ENCODE data around the gene SHROOM3.
A peak's percentile ranks its signal among the peaks of the same experiment; 100 is the strongest.

The SHROOM3 gene

DNA sequence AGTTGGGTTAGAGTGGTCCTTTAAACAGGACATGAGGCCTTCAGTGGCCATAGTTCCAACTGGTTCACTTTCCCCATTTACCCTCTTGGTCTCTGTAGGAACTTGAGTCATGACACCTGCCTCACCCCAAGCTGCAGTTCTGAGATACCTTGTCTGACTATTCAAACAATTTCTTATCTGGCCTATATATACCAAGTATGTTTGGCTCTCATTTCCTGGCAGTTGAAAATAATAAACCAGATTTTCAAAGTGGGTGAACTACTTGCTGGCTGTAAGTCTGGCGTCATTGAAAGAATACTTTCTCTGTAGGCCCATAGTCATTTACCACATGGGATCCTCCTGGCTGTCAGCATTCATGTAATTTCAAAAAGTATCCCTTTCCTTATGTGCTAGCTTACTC is 228.8 kb downstream of the SHROOM3 start:
- DNase-seq (ENCODE audit: low read depth): no peak

DNA sequence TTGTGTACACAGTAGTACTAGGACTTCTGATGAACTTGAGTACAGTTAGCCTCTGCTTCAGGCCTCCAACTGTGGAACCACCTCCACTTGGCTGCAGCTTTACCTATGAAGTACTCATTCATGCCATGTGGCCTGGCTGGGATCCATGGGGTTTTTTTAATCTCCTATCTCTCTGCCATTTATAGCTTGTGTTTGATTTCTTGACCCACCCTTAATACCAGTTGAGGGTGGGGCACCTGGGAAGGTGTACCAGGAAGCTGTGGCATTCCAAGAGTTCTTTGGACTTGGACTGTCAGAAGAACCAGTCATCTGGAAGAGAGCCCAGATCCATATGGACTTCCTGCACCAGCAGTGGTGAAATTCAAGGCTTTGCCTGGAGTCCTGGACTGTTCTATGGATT is 230.1 kb downstream of the SHROOM3 start:
- DNase-seq (ENCODE audit: low read depth): no peak

DNA sequence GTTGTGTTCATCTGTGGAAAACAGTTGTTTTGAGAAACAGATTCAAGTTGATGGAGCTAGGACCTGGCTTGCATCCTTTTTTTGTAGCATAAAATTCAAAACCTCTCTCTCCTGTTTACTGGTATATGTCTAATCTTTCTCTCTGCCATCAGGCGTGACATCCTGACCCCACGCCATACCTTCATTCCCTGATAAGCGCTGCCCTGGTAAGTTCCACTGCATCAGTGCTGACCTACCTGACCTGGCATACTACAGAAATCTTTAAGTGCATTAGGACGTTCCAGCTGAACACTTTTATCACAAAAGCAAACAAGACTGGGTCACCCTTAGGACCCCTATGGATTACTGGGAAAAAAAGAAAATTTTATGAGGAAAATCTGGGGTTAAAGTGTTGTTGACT is 230.7 kb downstream of the SHROOM3 start:
- DNase-seq (ENCODE audit: low read depth): no peak

DNA sequence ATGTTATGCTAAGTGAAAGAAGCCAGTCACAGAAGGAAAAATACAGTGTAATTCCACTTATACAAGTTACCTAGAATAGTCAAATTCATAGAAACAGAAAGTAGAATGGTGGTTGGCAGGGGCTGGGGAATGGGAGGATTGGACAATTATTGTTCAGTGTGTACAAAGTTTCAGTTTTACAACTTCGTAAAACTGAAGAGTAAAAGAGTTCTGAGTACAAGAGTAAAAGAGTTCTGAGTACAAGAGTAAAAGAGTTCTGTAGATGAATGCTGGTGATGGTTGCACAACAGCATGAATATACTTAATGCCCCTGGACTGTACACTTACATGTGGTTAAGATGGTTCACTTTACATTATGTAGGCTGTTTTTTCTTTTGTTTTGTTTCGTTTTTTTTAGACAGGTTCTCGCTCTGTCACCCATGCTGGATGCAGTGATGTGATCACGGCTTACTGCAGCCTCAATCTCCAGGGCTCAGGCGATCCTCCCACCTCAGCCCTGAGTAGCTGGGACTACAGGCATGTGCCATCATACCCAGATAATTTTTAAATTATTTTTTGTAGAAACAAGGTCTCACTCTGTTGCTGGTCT is 232.0 kb downstream of the SHROOM3 start:
- DNase-seq (ENCODE audit: low read depth): no peak

DNA sequence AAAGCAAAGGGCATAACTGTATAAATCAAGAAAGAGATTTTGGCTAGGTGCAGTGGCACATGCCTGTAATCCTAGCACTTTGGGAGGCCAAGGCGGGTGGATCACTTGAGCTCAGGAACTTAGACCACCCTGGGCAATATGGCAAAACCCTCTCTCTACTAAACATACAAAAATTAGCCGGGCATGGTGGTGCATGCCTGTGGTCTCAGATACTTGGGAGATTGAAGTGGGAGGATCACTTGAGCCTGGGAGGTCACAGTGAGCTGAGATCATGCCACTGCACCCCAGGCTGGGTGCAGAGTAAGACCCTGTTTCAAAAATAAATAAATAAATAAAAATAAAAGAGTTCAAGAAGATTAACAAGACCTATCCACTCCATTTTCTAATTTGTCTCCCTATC is 235.6 kb downstream of the SHROOM3 start:
- no peak for DNase-seq (ENCODE audit: low read depth)

DNA sequence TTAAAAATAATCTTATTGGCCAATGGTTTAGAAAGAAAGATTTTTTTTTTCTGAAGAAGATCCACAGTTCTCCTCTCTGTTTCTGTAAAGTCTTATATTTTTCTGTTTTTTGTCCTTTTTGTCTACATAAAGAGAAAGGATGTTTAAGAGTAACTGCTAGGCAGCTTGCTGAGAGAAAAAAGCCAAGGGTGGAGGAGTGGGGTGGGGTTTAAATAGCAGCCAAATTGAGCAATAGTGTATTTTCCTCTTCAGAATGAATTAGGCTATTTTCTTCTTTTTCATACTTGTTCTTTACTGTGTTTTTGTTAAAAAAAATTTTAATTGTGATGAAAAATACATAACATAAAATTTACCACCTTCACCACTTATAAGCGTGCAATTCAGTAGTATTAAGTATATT is 238.3 kb downstream of the SHROOM3 start:
- no peak for DNase-seq (ENCODE audit: low read depth)

DNA sequence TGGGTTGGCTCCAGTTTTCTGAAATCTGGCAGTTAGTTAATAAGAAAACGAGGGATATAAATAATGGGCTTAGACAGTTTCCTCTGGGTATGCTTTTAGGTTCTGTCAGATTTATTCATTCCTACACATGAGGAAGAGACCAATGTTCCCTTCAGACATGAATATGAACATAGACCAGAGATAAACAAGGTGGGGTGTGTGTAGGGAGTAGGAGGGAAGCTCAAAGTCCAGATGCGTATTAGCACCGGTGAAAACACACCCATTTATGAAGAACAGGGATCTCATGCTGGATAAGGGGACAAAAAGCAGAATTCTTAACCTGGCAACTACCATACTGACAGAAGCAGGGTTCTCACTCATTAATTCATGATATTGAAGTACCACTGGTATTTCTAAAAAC is 240.0 kb downstream of the SHROOM3 start:
- no peak for DNase-seq (ENCODE audit: low read depth)

DNA sequence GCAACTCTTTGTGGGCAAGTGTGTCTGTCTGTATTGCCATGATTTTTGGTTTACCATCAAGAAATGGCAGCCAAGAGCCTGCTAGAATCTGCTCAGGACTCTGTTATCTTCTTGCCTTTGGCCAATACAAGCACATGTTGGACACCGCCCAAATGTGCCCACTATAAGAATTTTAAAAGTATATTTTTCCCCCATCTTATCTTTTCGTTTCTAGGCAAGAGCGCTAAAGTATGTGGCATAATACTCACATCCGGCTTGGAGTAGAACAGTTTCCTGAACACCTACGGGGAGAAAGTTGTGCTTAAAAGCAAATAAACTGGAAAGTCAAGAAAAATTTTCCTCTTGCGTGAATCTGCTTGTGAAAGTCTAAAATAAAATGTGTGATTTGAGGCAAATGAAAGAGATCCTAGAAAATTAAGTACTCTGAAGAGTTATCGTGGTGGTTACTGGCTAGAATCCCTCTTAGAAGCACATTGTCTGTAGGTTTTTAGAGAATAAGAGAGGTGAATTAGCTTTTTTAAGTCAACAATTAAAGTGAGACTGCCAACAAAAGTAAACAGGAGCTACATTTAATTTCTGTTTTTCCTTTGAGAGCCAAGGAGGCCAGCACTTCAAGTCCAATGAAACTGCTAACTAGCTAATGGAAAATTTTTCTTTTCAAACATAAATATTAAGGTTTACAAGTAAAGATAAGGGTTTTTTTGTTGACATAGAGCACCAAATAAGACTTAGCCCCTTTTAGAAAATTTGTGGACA is 242.7 kb downstream of the SHROOM3 start:
- no peak for DNase-seq (ENCODE audit: low read depth)

DNA sequence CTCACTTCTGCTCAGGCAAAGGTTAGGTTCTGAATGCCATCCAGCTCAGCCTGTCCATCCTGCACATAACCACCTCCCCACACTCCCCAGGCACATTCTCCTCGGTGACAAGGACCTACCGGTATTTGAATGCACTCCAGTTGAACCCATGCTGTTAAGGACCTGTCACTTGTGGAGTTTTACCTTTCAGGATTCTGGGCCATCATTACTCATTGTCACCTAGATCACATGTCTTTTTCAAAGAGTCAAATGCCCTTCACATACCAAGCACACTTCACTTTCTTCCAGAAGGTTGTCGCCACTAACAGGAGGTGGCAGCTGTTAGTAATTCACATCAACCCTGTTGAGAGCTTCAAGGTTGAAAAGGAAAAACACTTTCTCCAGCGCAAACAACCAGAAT is 244.7 kb downstream of the SHROOM3 start:
- DNase-seq (ENCODE audit: low read depth): no peak

DNA sequence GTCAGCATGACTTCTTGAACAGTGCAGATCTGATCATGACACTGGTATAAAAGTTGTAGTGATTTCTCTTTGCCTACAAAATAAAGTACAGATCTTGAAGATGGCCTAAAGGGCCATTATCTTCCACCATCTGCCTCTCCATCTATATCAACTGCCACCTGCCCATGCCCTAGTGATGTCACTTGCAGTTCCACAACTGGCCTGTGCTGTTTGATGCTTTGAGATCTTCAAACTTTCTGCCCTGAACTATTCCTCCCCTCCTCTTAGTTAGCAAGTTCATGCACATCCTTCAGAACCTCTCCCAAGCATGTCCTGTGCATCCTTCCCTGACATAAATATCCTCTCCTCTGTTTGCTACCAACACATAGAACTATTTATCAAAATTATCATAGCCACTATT is 245.9 kb downstream of the SHROOM3 start:
- no peak for DNase-seq (ENCODE audit: low read depth)

DNA sequence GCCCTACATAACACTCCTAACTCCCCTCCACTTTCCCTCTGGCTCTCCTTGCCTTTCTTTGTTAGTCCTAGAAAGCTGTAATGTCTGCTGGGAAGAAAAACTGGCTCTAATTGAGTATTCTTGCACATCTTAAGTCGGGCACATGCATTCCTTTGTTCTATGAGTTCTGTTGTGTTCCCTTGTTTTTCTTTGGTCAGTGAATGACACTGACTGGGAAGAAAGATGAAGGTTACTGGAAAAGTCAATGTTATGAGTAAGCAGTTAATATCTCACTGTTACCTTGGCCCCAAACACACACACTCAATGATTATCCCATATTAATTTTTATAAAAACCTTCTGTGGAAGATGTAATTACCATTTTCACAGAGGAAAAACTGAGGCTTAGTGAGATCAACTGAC is 247.0 kb downstream of the SHROOM3 start:
- DNase-seq (ENCODE audit: low read depth): no peak

DNA sequence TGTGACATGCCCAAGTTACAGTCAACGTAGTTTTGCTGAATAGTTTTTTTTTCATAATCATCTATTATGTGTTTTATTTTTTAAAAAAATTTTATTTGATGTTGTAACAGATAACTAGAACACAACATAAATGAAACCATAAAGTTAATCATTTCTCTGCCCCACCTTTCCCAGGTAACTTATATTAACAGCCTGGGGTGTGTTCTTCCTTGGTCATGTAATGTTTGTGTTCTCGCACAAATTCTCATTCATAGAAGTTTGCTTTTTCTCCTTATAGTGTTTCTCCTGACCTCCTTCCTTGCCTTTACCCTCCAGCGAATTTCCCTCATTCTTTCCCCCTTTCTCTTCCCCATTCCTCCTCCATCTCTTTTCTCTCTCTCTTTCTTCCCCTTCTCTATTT is 248.1 kb downstream of the SHROOM3 start:
- no peak for DNase-seq (ENCODE audit: low read depth)

DNA sequence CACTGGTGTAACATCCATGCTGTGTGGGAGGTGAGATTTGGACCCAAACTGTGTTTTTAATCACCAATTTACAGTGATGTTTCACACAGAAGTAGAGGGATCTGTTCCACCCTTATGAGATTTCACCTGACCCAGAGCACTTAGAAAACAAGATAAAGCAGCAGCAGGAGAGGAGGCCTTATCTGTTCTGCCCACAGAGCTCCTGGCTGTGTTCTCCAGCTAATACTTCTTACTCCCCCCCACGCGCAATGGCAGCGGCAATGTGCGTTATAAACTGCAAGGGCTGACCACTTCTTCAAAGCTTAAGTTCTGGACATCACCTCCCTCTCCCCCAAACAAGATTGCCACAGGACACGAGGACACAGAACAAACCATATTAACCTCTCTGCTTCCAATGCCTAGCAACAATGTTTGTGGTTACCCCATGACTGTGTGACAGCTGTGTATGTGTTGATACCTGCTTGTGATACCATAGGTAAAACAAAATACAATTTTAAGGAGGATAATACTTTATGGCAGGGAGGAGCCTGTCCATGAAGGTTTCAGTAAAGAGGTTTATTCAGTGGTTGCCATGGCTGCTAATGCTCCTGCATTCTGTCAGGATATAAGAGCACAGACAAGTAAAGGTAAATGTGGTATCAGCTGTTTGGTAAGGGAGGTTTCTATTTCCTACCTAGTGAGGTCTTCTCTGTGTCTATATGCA is 252.9 kb downstream of the SHROOM3 start:
- no peak for DNase-seq (ENCODE audit: low read depth)

DNA sequence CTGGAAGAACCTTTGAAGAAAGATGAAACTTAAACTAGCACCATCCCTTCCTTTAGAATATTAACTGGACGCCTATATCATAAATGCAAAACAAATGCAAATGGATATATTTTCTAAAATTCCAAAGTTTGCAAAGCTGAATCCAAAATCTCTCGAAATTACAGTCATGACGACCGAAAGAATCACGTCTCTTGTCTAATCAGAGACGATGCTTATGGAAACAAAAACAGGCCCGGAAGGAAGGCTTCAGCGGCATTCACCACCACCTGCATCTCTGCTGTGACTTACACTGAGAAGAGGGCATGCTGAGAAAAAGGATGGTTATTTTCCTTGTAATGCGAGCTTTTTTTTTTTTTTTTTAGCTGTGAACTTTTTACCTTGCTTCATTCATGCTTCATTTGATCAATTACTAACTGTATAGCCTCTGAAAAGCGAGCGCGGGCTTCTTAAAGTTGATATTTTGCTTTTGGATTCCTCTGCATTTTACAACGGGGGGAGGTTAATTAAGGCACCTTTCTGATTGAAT is 253.7 kb downstream of the SHROOM3 start:
- DNase-seq (ENCODE audit: low read depth): no peak

DNA sequence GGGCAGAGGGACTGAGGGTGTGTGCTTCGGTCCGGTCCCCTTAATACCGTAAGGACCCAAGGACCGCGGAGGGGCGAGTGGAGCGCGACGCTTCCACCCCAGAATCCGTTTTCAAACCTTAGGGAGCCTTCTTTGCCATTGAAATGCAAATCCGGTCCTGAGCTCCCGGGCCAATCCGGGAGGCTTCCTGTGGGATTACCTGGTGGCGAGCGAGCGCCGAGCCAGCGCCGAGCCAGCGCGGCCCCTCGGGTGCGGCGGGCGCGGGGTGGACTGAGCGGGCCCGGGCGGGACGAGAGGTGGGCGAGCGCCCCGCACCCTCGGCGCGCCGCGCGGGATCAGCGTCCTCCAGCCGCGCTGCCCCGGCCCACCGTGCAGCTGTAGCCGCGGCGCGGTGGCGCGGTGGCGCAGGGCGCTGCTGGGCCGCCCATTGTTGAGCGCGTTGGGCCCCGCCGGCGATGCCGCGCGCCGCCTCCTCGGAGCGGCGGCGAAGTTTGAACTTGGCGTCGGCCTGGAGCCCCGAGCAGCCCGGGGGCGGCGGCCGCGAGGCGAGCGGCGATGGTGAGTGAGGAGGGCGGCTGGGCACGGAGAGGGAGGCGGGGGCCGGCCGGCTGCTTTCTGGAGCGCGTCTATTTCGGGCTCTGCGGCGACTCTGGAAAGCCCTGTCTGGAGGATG is 254.3 kb downstream of the SHROOM3 start:
- peak; percentile 2 for DNase-seq (ENCODE audit: low read depth)

DNA sequence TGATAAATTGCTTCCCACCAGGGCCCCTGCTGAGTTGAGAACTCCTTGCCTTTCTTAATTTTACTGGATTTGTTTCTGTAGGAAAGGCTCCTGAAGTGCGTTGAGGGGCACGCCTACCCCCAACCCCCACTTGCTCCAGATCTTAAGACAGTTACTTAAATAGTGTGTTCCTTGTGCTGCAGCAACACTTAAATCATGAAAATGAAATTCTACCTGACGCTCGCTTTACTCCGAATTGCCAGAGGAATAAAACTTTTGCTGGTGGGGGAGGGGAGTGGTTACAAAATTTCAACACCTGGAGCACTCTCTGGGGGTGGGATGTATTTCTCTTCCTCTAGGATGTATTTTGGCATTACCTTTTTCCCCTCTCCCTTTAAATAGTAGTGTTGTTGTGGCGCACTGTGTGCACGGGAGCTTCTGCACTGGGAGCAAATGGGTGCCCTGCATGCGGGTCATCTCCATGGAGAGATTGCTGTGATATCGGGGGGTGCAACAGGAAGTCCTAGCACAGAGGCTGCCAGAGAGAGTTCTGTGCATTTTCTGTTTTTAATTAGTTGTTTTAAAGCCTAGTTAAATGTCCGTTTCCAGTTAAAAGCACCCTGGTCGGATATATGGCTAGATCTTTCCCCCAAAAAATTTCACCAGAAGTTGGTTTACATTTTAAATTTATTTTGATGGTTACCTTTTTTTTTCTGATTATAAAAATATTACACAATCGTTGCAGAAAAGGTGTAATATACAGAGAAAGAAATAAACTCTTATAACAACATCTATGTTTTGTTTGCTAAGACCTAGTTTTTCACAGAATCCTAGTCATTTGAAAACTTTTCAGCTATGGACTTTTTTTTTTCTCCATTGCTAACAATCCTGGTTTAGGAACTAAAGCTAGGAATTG is 255.2 kb downstream of the SHROOM3 start:
- DNase-seq (ENCODE audit: low read depth): no peak

DNA sequence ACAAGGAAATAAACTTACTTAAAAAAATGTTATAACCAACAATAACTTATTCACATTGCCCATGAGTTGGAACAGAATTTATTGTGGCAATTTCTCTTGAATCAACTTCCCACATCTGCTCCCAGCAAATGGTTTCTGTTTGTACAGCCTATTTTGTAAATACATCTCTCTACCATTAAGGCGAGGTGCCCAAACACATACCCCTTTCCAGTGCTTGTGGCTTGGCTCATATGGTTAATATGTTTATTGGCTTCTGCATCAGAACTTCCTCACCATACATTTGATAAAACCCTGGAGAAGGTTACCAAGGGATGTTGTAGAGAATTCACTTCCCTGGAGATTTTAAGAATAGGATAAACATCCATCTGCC is 255.9 kb downstream of the SHROOM3 start:
- no peak for DNase-seq (ENCODE audit: low read depth)

DNA sequence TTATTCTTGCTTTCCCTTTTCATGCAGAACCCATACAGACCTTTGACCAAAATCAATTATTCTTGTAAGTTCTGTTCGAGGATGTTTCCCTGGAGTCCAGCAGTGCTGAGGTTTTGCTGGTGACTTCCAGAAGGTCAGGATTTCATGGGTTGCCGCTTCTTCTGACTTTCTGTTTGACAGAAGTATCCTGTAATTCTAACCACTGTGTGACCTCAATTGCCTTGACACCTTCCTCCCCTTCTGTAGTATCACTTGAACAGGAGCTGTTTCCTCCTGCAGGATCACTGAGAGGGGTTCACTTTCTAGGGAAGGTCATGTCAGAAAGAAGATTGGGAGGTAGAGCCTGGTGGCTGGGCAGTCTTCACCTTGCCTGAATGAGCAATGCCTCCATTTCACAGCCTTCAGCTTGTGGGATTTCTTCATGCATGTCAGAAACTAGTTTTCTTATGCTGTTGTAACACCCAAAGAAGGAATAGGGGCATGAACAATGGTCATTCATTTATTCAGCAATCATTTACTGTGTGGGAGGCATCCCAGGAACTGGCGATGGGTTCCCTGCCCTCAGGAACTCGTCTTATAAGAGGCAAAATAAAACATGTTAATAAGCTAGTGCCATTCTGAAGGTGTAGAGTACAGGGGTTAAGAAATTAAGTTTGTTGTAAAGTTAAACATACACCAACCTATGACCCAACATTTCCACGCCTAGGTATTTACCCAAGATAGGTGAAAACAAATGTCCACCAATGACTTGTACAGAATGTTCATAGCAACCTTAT is 257.0 kb downstream of the SHROOM3 start:
- DNase-seq (ENCODE audit: low read depth): no peak

DNA sequence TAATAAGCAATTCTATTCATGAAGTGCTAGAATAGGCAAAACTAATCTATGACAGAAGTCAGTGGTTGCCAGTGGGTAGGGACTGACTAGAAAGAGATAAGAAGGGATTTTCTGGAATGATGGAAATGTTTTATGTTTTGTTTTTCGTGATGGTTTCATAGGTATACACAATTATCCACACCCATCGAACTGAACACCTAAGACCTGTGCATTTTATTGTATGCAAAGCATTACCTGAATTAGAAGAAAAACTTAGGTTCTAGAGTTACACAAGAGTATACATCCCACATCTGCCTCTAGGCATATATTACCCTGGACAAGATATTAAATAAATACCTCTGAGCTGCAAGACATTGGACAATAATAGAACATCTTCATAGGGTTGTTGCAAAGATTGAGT is 257.7 kb downstream of the SHROOM3 start:
- no peak for DNase-seq (ENCODE audit: low read depth)

DNA sequence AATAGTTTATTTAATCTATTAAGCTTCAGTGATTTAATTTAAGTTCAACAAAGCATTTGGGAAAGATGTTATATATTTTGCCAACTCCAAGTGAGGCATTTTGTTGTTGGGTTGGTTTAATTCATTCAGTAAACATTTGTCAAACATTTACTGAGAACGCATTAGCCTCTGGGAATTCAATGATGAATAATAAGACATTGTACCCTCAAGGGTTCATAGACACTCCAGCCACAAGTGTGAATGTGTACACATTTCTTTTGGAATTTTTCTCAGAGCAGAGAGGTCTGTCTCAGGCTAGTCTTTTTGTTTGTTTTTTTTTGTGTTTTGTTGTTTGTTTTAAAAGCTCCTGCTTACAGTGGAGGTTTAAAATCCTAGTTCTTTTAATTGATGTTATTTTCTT is 259.0 kb downstream of the SHROOM3 start:
- no peak for DNase-seq (ENCODE audit: low read depth)

DNA sequence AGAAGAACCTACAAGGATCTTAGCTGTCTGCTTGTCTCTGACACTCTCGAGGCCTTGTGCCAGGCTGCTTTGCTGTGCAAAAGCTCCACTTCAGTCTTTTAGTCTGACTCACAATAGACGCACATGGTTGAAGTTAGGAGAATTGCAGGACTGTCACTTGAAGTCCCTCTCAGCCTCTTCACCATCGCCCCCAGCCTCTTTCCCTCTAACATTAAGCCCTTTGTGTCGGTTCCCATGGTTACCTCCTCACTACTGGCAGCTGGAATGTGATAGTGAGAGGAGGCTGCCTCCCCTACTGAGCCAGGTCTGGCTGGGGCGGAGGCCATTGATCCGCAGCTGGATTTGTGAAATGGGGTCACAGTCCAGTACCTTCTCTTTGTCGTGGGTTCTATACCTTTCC is 261.1 kb downstream of the SHROOM3 start:
- no peak for DNase-seq (ENCODE audit: low read depth)

Data from stimulated activated CD8-positive, alpha-beta memory T cell treated with anti-CD3 and anti-CD28 coated beads, Interleukin-4, amount 100 ng/mL, for 24 hours (primary cell).